RPMI8226 (cell line): ENCODE results near the gene ANKRD18A.

ENCODE experiments used
- DNase-seq: peaks from one replicate; pipeline ENCODE4 v3.0.0-alpha.2; 2015

ANKRD18A gene

GRCh38 chr9:38620483-38621433 lies at the start of gene ANKRD18A:
ANKRD18A (minus strand) TSS chr9:38620596; CDS start chr9:38620285, 311 bp downstream.
- peak; percentile 89 for DNase-seq

- peak; percentile 54 for DNase-seq
Measured at GRCh38 chr9:38668791-38669466, 48.5 kb upstream of the ANKRD18A start.

- DNase-seq, result no peak
Measured at GRCh38 chr9:38662763-38663593, 42.6 kb upstream of the ANKRD18A start.

- no peak for DNase-seq
Measured at GRCh38 chr9:38659538-38659937, 39.1 kb upstream of the ANKRD18A start.

- DNase-seq, result no peak
Measured at GRCh38 chr9:38656896-38657295, 36.5 kb upstream of the ANKRD18A start.

- DNase-seq, result no peak
Measured at GRCh38 chr9:38652486-38652885, 32.1 kb upstream of the ANKRD18A start.

GRCh38 chr9:38652044-38652443 lies 31.6 kb upstream of the ANKRD18A start:
- no peak for DNase-seq

GRCh38 chr9:38651400-38652042 lies 31.1 kb upstream of the ANKRD18A start:
- DNase-seq, result no peak

GRCh38 chr9:38650564-38650963 lies 30.2 kb upstream of the ANKRD18A start:
- DNase-seq, result no peak

- no peak for DNase-seq
Measured at GRCh38 chr9:38649731-38650363, 29.5 kb upstream of the ANKRD18A start.

GRCh38 chr9:38644601-38645000 lies 24.2 kb upstream of the ANKRD18A start:
- DNase-seq, result no peak

- DNase-seq, result no peak
Measured at GRCh38 chr9:38643815-38644173, 23.4 kb upstream of the ANKRD18A start.

GRCh38 chr9:38642951-38643814 lies 22.8 kb upstream of the ANKRD18A start:
- no peak for DNase-seq

- peak; percentile 36 for DNase-seq
Measured at GRCh38 chr9:38641985-38642864, 21.8 kb upstream of the ANKRD18A start.

GRCh38 chr9:38641142-38641541 lies 20.7 kb upstream of the ANKRD18A start:
- no peak for DNase-seq

GRCh38 chr9:38639577-38639940 lies 19.2 kb upstream of the ANKRD18A start:
- no peak for DNase-seq

GRCh38 chr9:38638881-38639576 lies 18.6 kb upstream of the ANKRD18A start:
- no peak for DNase-seq

- DNase-seq, result no peak
Measured at GRCh38 chr9:38634315-38634714, 13.9 kb upstream of the ANKRD18A start.

- no peak for DNase-seq
Measured at GRCh38 chr9:38629511-38629910, 9.1 kb upstream of the ANKRD18A start.

- DNase-seq, result no peak
Measured at GRCh38 chr9:38626006-38626405, 5.6 kb upstream of the ANKRD18A start.
